GM19324 (cell line): ENCODE measurements around the gene CHPF2.
A peak's percentile ranks its signal among the peaks of the same experiment; 100 is the strongest.

Experiments used
- ATAC-seq: cut with Tn5 transposase; IDR thresholded peaks from one replicate; pipeline ENCODE4 v1.9.1; 2021; ENCODE audit warnings: mild to moderate bottlenecking, moderate library complexity; ENCODE audit not compliant: unreplicated experiment, low FRiP score

Gene CHPF2

GRCh38 chr7:151231080-151231479 is 1.2 kb upstream of the CHPF2 start:
- ATAC-seq: no peak

GRCh38 chr7:151232917-151233701 is 826 bp downstream of the CHPF2 start:
- peak; percentile 10 for ATAC-seq

GRCh38 chr7:151233804-151234203 is 1.5 kb downstream of the CHPF2 start:
- no peak for ATAC-seq

- ATAC-seq: no peak
Observed at GRCh38 chr7:151235091-151235787, 3.0 kb downstream of the CHPF2 start.

- no peak for ATAC-seq
Observed at GRCh38 chr7:151236406-151236805, 4.1 kb downstream of the CHPF2 start.

GRCh38 chr7:151237244-151238189 is 5.2 kb downstream of the CHPF2 start:
- ATAC-seq: no peak

GRCh38 chr7:151238190-151238810 is 6.0 kb downstream of the CHPF2 start:
- no peak for ATAC-seq

GRCh38 chr7:151238924-151239836 is 6.9 kb downstream of the CHPF2 start:
- ATAC-seq: no peak

- ATAC-seq: no peak
Observed at GRCh38 chr7:151239837-151240459, 7.7 kb downstream of the CHPF2 start.

GRCh38 chr7:151240536-151240935 is 8.3 kb downstream of the CHPF2 start:
- ATAC-seq: no peak

GRCh38 chr7:151240942-151241754 is 8.9 kb downstream of the CHPF2 start:
- no peak for ATAC-seq

GRCh38 chr7:151241755-151242096 is 9.4 kb downstream of the CHPF2 start:
- no peak for ATAC-seq

GRCh38 chr7:151242159-151243044 is 10.1 kb downstream of the CHPF2 start:
- no peak for ATAC-seq

GRCh38 chr7:151243045-151243349 is 10.7 kb downstream of the CHPF2 start:
- ATAC-seq: no peak

- no peak for ATAC-seq
Observed at GRCh38 chr7:151243408-151244195, 11.3 kb downstream of the CHPF2 start.

GRCh38 chr7:151244196-151244840 is 12.0 kb downstream of the CHPF2 start:
- ATAC-seq: no peak
